ENCODE results near the gene CPT1C. TPM values are rescaled to one million over a fixed set of nuclear protein-coding genes. Genes with fewer than 3 reads are reported as not detected.

The CPT1C gene
- polyA plus RNA-seq, 6 donors from 2014 or later: not detected

DNA sequence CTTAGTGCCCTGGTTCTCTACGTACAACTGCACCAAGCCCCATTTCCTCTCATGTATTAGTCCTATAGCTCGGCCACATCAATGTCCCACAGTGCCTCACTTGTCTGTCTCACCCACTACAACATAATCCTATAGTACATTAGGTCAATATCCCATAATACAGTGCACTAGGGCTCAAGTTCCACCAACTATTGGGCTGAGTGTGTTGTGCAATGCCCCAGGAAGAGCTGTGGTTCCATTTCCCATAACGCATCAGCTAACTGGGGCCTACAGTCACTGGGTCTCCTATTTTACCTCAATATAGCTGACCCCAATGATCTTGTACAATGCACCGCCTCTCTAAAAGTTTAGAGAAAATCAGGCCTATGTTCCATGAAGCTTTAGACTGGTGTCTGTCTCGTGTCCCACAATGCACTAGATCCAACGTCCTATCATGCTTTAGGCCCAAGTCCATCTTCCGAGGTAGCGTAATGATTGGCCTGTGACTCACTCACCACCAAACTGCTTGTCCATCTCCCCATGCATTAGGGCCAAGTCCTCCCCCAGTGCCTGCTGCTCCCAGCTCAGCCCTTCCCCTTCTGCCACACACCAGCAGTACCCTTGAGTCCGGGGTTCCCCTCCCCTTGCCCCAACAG is 50.4 kb downstream of the CPT1C start:
- no peaks in the 10 kb centered on the region for H3K36me3 Mint-ChIP-seq
- ATAC-seq (ENCODE audit: low read depth in 2 of 2) (no peak), DNase-seq (no peak)
- H3K4me1 Mint-ChIP-seq: peaks cover 0 to 3% (median 0%) of the 10 kb centered on the region in 3 donors
- H3K27ac Mint-ChIP-seq: peak overlapping the region in 2 of 6 donors; percentile 5 to 28
- H3K27me3 Mint-ChIP-seq: peaks cover 0 to 5% (median 0%) of the 10 kb centered on the region in 3 donors
- peaks cover 0 to 2% (median 0%) of the 10 kb centered on the region in 7 donors for H3K9me3 Mint-ChIP-seq
- H3K4me3 Mint-ChIP-seq: no peak overlapping the region

- Mint-ChIP-seq H3K36me3 (peaks cover 0 to 5% of the 10 kb centered on the region in 2 donors), H3K27ac (no peak overlapping the region), H3K4me3 (peak overlapping the region in 1 of 8 donors; percentile 63), H3K27me3 (peaks cover 0 to 19% (median 11%) of the 10 kb centered on the region in 3 donors), H3K9me3 (peaks cover 0 to 6% (median 0%) of the 10 kb centered on the region in 7 donors), H3K4me1 (peaks cover 0 to 8% (median 0%) of the 10 kb centered on the region in 3 donors)
- ATAC-seq (ENCODE audit: low read depth in 2 of 2) (no peak), DNase-seq (no peak)
These were observed 54.0 kb downstream of the CPT1C start for GRCh38 chr19:49744946-49745381.

GRCh38 chr19:49746206-49746958 is 55.5 kb downstream of the CPT1C start:
- Mint-ChIP-seq H3K4me3 (peak overlapping the region in 2 of 8 donors; percentile 10 to 34), H3K27ac (peak overlapping the region in 2 of 6 donors; percentile 36 to 73), H3K9me3 (peaks cover 0 to 6% (median 0%) of the 10 kb centered on the region in 7 donors), H3K27me3 (peaks cover 0 to 25% (median 11%) of the 10 kb centered on the region in 3 donors), H3K4me1 (peaks cover 0 to 8% (median 0%) of the 10 kb centered on the region in 3 donors), H3K36me3 (peaks cover 0 to 5% of the 10 kb centered on the region in 2 donors)
- DNase-seq (peak; percentile 39), ATAC-seq (ENCODE audit: low read depth in 2 of 2) (peak; percentile 66 to 83)

DNA sequence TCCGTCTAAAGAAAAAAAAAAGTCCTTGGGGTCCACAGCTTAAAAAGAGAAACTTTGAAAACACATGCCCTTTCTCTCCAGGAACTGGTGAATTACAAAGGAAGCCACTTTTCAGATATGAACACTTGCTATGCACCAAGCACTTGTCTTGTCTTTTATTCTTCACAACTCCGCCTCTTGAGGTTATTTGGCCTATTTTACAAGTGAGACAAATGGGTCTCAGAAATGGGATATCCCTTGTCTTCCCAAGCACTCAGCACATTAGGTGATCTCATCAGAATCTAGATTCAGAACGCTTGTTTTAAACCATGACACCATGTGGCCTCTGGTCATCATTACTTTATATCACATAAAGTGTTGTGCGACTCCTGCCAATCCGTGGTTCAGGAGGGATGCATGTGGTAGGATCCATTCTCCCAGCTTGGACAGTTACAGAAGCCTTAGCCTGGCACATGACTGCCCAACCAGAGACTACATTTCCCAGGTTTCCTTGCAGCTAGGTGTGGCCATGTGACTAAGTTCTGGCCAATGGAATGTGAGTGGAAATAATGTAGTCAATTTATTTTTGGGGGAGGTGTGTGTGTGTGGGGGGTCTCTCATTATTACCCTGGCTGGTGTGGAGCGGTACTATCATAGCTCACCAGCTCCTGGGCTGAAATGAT is 58.3 kb downstream of the CPT1C start:
- H3K9me3 Mint-ChIP-seq: peaks cover 0 to 6% (median 0%) of the 10 kb centered on the region in 7 donors
- no peak for ATAC-seq (ENCODE audit: low read depth in 2 of 2)
- H3K27ac Mint-ChIP-seq: no peak overlapping the region
- no peak for DNase-seq
- peaks cover 0 to 5% of the 10 kb centered on the region in 2 donors for H3K36me3 Mint-ChIP-seq
- H3K4me3 Mint-ChIP-seq: no peak overlapping the region
- H3K4me1 Mint-ChIP-seq: peaks cover 0 to 8% (median 0%) of the 10 kb centered on the region in 3 donors
- peaks cover 0 to 25% (median 11%) of the 10 kb centered on the region in 3 donors for H3K27me3 Mint-ChIP-seq

DNA sequence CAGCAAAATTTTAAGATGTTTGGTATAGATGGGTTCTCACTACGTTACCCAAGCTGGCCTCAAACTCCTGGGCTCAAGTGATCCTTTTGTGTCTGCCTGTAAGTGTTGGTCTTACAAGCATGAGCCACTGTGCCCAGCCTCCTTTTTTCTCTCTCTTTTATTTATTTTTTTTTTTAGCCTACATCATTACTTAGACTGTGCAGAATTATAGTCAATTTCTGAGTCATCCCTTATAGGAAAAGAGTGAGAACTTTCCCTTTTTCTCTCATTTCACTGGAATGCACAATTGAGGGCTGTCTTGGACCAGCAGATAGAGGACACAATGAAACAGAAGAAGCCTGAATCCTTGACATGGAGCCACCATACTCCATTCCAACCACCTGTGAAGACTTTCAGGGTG is 58.9 kb downstream of the CPT1C start:
- peaks cover 0 to 8% (median 0%) of the 10 kb centered on the region in 3 donors for H3K4me1 Mint-ChIP-seq
- no peak overlapping the region for H3K27ac Mint-ChIP-seq
- H3K4me3 Mint-ChIP-seq: no peak overlapping the region
- DNase-seq: no peak
- peaks cover 0 to 5% of the 10 kb centered on the region in 2 donors for H3K36me3 Mint-ChIP-seq
- H3K27me3 Mint-ChIP-seq: peaks cover 0 to 24% (median 11%) of the 10 kb centered on the region in 3 donors
- ATAC-seq (ENCODE audit: low read depth in 2 of 2): no peak
- peaks cover 0 to 10% (median 3%) of the 10 kb centered on the region in 7 donors for H3K9me3 Mint-ChIP-seq

- DNase-seq: no peak
- peak overlapping the region in 1 of 8 donors; percentile 56 for H3K4me3 Mint-ChIP-seq
- H3K27me3 Mint-ChIP-seq: peaks cover 0 to 17% (median 8%) of the 10 kb centered on the region in 3 donors
- no peak for ATAC-seq (ENCODE audit: low read depth in 2 of 2)
- H3K27ac Mint-ChIP-seq: no peak overlapping the region
- H3K36me3 Mint-ChIP-seq: no peaks in the 10 kb centered on the region
- peaks cover 0 to under 1% (median 0%) of the 10 kb centered on the region in 3 donors for H3K4me1 Mint-ChIP-seq
- peaks cover 0 to 17% (median 11%) of the 10 kb centered on the region in 7 donors for H3K9me3 Mint-ChIP-seq
These were observed 61.8 kb downstream of the CPT1C start for GRCh38 chr19:49752701-49753100.

GRCh38 chr19:49755956-49756355 is 65.0 kb downstream of the CPT1C start:
- Mint-ChIP-seq H3K4me3 (no peak overlapping the region), H3K9me3 (peaks cover 0 to 17% (median 11%) of the 10 kb centered on the region in 7 donors), H3K4me1 (no peaks in the 10 kb centered on the region), H3K27me3 (peaks cover 0 to 13% (median 13%) of the 10 kb centered on the region in 3 donors), H3K27ac (no peak overlapping the region), H3K36me3 (no peaks in the 10 kb centered on the region)
- ATAC-seq (ENCODE audit: low read depth in 2 of 2) (no peak), DNase-seq (no peak)

- peaks cover 0 to 13% (median 13%) of the 10 kb centered on the region in 3 donors for H3K27me3 Mint-ChIP-seq
- no peak for DNase-seq
- ATAC-seq (ENCODE audit: low read depth in 2 of 2): no peak
- no peak overlapping the region for H3K4me3 Mint-ChIP-seq
- H3K4me1 Mint-ChIP-seq: peaks cover 0 to 6% (median 0%) of the 10 kb centered on the region in 3 donors
- peak overlapping the region in 3 of 6 donors; percentile 10 to 44 (median 23) for H3K27ac Mint-ChIP-seq
- no peaks in the 10 kb centered on the region for H3K36me3 Mint-ChIP-seq
- peaks cover 0 to 17% (median 11%) of the 10 kb centered on the region in 7 donors for H3K9me3 Mint-ChIP-seq
These were observed 67.4 kb downstream of the CPT1C start for GRCh38 chr19:49758292-49758691.

DNA sequence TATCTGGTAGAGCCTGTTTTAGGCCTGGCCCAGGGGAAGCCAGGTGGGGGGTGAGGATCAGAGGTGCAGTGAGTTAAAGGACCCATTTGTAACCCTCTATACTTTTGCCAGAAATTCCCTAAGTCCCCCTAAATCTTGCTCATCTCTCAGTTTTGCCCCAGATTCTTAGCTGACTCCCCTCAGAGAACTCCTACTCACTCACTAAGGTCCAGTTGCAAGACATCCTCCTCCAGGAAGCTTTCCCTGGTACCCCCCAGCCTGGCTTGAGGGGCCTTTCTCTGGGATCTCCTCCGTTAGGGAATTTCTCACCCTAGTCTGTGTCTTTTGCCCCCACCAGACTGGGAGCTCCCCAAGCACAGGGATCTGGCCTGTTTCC is 70.3 kb downstream of the CPT1C start:
- ATAC-seq (ENCODE audit: low read depth in 2 of 2) (no peak), DNase-seq (no peak)
- H3K9me3 Mint-ChIP-seq: peaks cover 0 to 3% (median 2%) of the 10 kb centered on the region in 7 donors
- peaks cover 4 to 12% (median 11%) of the 10 kb centered on the region in 3 donors for H3K4me1 Mint-ChIP-seq
- peaks cover 0 to 13% (median 13%) of the 10 kb centered on the region in 3 donors for H3K27me3 Mint-ChIP-seq
- peak overlapping the region in 1 of 6 donors; percentile 38 for H3K27ac Mint-ChIP-seq
- peak overlapping the region in 1 of 8 donors; percentile 24 for H3K4me3 Mint-ChIP-seq
- no peaks in the 10 kb centered on the region for H3K36me3 Mint-ChIP-seq

GRCh38 chr19:49761625-49762311 is 70.9 kb downstream of the CPT1C start:
- no peaks in the 10 kb centered on the region for H3K36me3 Mint-ChIP-seq
- ATAC-seq (ENCODE audit: low read depth in 2 of 2) (no peak), DNase-seq (no peak)
- no peak overlapping the region for H3K27ac Mint-ChIP-seq
- peak overlapping the region in 1 of 8 donors; percentile 5 for H3K4me3 Mint-ChIP-seq
- peaks cover 6 to 15% (median 13%) of the 10 kb centered on the region in 3 donors for H3K4me1 Mint-ChIP-seq
- peaks cover 0 to 13% (median 13%) of the 10 kb centered on the region in 3 donors for H3K27me3 Mint-ChIP-seq
- H3K9me3 Mint-ChIP-seq: peaks cover 0 to 2% (median 0%) of the 10 kb centered on the region in 7 donors

- Mint-ChIP-seq H3K36me3 (no peaks in the 10 kb centered on the region), H3K9me3 (peaks cover 0 to 2% (median 0%) of the 10 kb centered on the region in 7 donors), H3K4me3 (peak within 1 kb of the TSS in 4 of 8 donors; percentile 5 to 78 (median 48)), H3K27ac (peak within 1 kb of the TSS in 2 of 6 donors; percentile 10 to 93), H3K27me3 (peaks cover 0 to 7% (median 6%) of the 10 kb centered on the region in 3 donors), H3K4me1 (peaks cover 18 to 27% (median 24%) of the 10 kb centered on the region in 3 donors)
- DNase-seq: no peak
- no peak for ATAC-seq (ENCODE audit: low read depth in 2 of 2)
These were observed 72.3 kb downstream of the CPT1C start, which contains the start of gene TSKS for GRCh38 chr19:49763230-49763629. TSS of gene TSKS (minus strand) at chr19:49763306. CDS start at chr19:49763247, 59 bp downstream.

All from naive B cell (primary cell).